ENCODE measurements around the gene CLDN1.

- TF ChIP-seq CTCF (conservative IDR thresholded peaks at IDR 0.05) (no peak), EZH2 (IDR thresholded peaks at IDR 0.05; ENCODE audit: low read depth) (no peak)
These were observed 36.2 kb downstream of the CLDN1 start for GRCh38 chr3:190286014-190286413.
